Uterus (tissue), 2 donors: ENCODE measurements around the gene SOCS6.

Source experiments
- POLR2A ChIP-seq, 2 donors: fragments of 450-650 bp; IDR thresholded peaks; one replicate each; pipeline ENCODE4 v1.6.1; 2016; ENCODE audit warnings: antibody characterized with exemption in 2 of 2, mild to moderate bottlenecking in 1 of 2, moderate library complexity in 1 of 2
- TF ChIP-seq, protein P1 (sequence below), 4 experiments: fragments of 200-600 bp in 2 of 4; fragments of 450-650 bp in 2 of 4; sonication (generic) in 2 of 4; IDR thresholded peaks; one replicate each; pipeline ENCODE4 v1.5.1; 2016 to 2019; ENCODE audit warnings: antibody characterized with exemption in 4 of 4, mild to moderate bottlenecking in 2 of 4, moderate library complexity in 1 of 4

DNA sequence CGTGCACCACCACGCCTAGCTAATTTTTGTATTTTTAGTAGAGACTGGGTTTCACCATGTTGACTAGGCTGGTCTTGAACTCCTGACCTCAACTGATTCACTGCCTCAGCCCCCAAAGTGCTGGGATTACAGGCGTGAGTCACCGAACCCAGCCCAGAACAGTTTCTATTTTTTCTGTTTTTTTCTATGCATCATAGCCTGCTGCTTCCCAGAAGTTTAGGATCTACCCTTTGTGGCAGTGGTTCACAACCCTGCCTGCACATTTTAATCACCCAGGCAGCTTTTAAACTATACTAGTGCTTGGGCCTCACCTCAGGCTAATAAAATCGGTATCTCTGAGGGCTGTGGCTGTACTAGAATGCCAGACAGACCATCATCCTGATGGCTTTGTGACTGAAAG lies 39.7 kb upstream of the SOCS6 start:
- TF ChIP-seq, protein P1, sequence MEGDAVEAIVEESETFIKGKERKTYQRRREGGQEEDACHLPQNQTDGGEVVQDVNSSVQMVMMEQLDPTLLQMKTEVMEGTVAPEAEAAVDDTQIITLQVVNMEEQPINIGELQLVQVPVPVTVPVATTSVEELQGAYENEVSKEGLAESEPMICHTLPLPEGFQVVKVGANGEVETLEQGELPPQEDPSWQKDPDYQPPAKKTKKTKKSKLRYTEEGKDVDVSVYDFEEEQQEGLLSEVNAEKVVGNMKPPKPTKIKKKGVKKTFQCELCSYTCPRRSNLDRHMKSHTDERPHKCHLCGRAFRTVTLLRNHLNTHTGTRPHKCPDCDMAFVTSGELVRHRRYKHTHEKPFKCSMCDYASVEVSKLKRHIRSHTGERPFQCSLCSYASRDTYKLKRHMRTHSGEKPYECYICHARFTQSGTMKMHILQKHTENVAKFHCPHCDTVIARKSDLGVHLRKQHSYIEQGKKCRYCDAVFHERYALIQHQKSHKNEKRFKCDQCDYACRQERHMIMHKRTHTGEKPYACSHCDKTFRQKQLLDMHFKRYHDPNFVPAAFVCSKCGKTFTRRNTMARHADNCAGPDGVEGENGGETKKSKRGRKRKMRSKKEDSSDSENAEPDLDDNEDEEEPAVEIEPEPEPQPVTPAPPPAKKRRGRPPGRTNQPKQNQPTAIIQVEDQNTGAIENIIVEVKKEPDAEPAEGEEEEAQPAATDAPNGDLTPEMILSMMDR (IDR thresholded peaks at IDR 0.05): no peak
- TF ChIP-seq POLR2A (IDR thresholded peaks at IDR 0.05): no peak
